Measurements from ENCODE around the gene MSANTD7. TPM values are rescaled to one million over a fixed set of nuclear protein-coding genes. Genes with fewer than 3 reads are reported as not detected.

MSANTD7 gene
- total RNA-seq = 12.1 and 21.5 TPM in 2 replicates

GRCh38 chr10:14837757-14838581 lies at the start of gene MSANTD7, which contains the start of the genes CDNF and HSPA14:
Gene MSANTD7, plus strand, starts transcription at chr10:14838306. Its CDS starts 3,979 bp downstream, at chr10:14842285.
Gene CDNF, minus strand, starts transcription at chr10:14838037. Its CDS starts 91 bp downstream, at chr10:14837946.
Gene HSPA14, plus strand, starts transcription at chr10:14838306. Its CDS starts 97 bp downstream, at chr10:14838403.

GRCh38 chr10:14878266-14879123 lies 40.4 kb downstream of the MSANTD7 start, which contains the start of gene SUV39H2:
Gene SUV39H2, plus strand, starts transcription at chr10:14878866. Its CDS starts 23 bp downstream, at chr10:14878889.

Other genes with a start within 250 kb of the MSANTD7 start
- gene FAM107B, start 63.4 kb upstream of the MSANTD7 start, total RNA-seq = 2.9 and 6.6 TPM in 2 replicates
- 0.37 and 0.78 TPM in 2 replicates for gene CDNF, start 269 bp upstream of the MSANTD7 start, total RNA-seq
- 16.9 and 17.2 TPM in 2 replicates for gene HSPA14, start within 50 bp of the MSANTD7 start, total RNA-seq
- gene SUV39H2, start 40.6 kb downstream of the MSANTD7 start, total RNA-seq = 15.8 and 22.3 TPM in 2 replicates
- 9.6 and 12.7 TPM in 2 replicates for gene DCLRE1C, start 115.8 kb downstream of the MSANTD7 start, total RNA-seq
- gene MEIG1, start 121.1 kb downstream of the MSANTD7 start, total RNA-seq = 0.73 TPM in 1 of 2 replicates, not detected in the other
- under 0.01 and 0.78 TPM in 2 replicates for gene OLAH, start 205.6 kb downstream of the MSANTD7 start, total RNA-seq